ENCODE results near the gene JAKMIP2. TPM values are rescaled to one million over a fixed set of nuclear protein-coding genes. Genes with fewer than 3 reads are reported as not detected.

The JAKMIP2 gene
- total RNA-seq, 4 donors from 2014 or later, result 0.45 TPM; not detected in 3

DNA sequence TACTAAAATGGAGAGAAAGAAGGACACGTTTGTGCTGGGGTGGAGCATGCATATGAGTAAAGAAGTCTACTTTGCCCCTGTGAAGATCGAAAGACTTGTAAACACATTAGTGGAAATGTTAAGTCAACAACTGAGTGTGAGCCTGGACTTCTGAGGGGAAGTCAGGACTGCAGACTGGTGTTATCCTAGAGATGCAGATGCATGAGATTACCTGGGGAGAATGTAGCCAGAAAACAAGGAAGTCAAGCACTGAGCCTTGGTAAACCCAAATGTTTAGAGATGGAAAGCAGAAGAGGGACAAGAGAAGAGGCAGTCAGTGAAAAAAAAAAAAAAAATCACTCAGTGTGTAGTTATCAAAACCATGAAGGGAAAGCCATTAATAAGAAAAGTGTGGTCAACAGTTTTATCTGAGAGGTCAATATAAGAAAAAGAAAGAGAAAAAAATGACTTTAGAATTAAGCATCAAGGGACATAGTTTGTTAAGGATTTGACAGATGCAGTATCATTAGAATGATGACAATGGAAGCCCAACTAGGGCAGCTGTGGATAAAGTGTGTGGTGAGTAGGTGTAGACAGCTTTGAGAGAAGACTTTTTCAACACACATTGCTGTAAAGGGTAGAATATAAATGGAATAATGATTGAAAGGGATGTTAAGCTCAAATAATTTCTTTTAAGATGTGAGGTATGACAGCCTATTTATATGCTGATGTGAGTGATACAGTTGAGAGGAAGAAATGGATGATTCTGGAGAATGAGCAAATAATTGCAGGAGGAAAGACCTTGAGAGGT is 22.2 kb downstream of the JAKMIP2 start:
- H3K27me3 ChIP-seq, result no peaks in the 10 kb centered on the region
- WGBS, result 43% methylated on average over 2 of the region's 2 CpGs
- no peak overlapping the region for H3K27ac ChIP-seq
- H3K36me3 ChIP-seq, result no peaks in the 10 kb centered on the region
- H3K9me3 ChIP-seq, result no peaks in the 10 kb centered on the region
- TF ChIP-seq EP300 (IDR thresholded peaks at IDR 0.05) (no peak), POLR2AphosphoS5 (IDR thresholded peaks at IDR 0.05) (no peak), POLR2A (IDR thresholded peaks at IDR 0.05) (no peak)
- TF ChIP-seq, protein P1, sequence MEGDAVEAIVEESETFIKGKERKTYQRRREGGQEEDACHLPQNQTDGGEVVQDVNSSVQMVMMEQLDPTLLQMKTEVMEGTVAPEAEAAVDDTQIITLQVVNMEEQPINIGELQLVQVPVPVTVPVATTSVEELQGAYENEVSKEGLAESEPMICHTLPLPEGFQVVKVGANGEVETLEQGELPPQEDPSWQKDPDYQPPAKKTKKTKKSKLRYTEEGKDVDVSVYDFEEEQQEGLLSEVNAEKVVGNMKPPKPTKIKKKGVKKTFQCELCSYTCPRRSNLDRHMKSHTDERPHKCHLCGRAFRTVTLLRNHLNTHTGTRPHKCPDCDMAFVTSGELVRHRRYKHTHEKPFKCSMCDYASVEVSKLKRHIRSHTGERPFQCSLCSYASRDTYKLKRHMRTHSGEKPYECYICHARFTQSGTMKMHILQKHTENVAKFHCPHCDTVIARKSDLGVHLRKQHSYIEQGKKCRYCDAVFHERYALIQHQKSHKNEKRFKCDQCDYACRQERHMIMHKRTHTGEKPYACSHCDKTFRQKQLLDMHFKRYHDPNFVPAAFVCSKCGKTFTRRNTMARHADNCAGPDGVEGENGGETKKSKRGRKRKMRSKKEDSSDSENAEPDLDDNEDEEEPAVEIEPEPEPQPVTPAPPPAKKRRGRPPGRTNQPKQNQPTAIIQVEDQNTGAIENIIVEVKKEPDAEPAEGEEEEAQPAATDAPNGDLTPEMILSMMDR (IDR thresholded peaks at IDR 0.05), result no peak
- DNase-seq (ENCODE audit: low spot score in 2 of 2), result no peak
- H3K4me1 ChIP-seq, result no peaks in the 10 kb centered on the region
- H3K4me3 ChIP-seq, result no peak overlapping the region

DNA sequence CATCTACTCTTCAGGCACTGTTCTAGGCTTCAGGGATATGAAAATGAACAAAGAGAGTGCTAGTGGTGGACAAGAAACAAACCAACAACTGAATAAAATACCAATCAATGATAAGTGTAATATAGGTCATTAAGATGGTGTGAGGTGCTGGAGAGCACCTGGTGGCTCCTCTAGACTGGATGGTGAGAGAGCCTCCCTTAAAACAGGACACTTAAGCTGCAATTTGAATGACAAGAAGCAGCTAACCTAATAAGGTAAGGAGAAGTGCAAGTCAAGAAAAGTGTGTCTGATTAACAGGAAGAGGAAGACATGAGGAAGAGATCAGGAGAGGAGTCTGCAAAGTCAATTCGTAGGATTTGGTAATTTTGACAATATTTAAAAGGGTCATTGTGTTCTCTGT is 23.1 kb downstream of the JAKMIP2 start:
- Histone ChIP-seq H3K36me3 (no peaks in the 10 kb centered on the region), H3K27ac (no peak overlapping the region), H3K4me3 (no peak overlapping the region), H3K27me3 (no peaks in the 10 kb centered on the region), H3K4me1 (no peaks in the 10 kb centered on the region), H3K9me3 (no peaks in the 10 kb centered on the region)
- WGBS, result 61% methylated on average over 1 of the region's 1 CpG
- no peak for TF ChIP-seq POLR2AphosphoS5 (IDR thresholded peaks at IDR 0.05)
- no peak for DNase-seq (ENCODE audit: low spot score in 2 of 2)

DNA sequence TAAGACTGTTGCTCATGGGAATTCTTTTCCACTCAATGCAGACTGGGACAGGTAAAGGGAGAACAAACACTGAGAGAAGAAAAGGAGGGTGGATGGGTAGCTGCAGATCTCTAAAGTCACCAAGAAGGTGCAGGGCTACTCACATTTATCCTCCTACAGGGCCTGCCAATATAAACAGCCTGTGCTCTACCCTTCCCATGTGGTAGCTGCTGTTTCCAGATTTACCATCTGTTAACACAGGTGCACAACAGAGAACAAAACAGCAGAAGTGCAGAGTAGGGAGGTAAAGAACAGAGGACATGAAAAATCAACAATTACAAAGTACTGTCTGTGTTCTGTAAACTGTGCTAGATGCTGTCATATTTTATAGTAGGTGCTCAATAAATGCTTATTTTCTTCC is 26.0 kb downstream of the JAKMIP2 start:
- H3K36me3 ChIP-seq, result no peaks in the 10 kb centered on the region
- TF ChIP-seq POLR2A (IDR thresholded peaks at IDR 0.05), result no peak
- no peak for TF ChIP-seq EP300 (IDR thresholded peaks at IDR 0.05)
- TF ChIP-seq, protein P1 (IDR thresholded peaks at IDR 0.05), result no peak
- TF ChIP-seq POLR2AphosphoS5 (IDR thresholded peaks at IDR 0.05), result no peak
- no peaks in the 10 kb centered on the region for H3K27me3 ChIP-seq
- H3K4me3 ChIP-seq, result no peak overlapping the region
- DNase-seq (ENCODE audit: low spot score in 2 of 2), result no peak
- no peak overlapping the region for H3K27ac ChIP-seq
- H3K9me3 ChIP-seq, result no peaks in the 10 kb centered on the region
- no peaks in the 10 kb centered on the region for H3K4me1 ChIP-seq

DNA sequence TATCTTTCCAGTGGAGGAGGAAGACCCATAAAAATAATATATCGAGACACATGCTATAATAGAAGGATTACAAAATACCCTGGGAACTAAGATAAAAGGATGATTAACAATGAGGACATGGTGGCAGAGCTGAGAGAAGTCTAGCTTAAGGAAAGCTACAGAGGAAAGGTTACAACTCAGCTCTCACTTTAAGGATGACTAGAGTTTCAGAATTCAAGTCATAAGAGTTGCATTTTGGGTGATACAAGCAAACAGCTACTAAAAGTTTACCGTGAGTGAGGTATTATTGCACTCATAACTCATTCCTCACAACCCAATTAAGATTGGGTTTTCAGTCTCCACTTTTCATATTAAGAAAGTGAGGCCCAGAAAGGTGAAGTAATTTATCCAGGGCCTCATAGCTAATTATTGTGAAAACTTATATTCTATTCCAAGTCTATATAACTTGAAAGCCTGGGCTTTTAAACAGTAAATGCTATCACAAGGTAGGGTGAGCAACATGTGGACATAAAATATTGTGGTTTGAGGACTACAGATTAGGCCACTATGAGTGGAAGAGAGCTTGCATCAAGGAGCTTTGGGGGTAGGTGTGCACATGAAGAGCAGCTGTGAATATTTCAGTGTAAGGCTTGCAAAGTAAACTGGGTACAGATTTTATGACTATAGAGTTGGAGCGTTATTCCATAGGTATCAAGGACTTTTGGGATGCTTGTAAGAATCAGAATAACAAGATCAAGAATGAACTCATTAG is 28.0 kb downstream of the JAKMIP2 start:
- WGBS, result 77% methylated on average over 3 of the region's 3 CpGs
- no peaks in the 10 kb centered on the region for H3K4me1 ChIP-seq
- H3K36me3 ChIP-seq, result no peaks in the 10 kb centered on the region
- TF ChIP-seq EP300 (IDR thresholded peaks at IDR 0.05), result no peak
- TF ChIP-seq, protein P1 (IDR thresholded peaks at IDR 0.05), result no peak
- no peak for TF ChIP-seq POLR2AphosphoS5 (IDR thresholded peaks at IDR 0.05)
- no peak for TF ChIP-seq POLR2A (IDR thresholded peaks at IDR 0.05)
- H3K4me3 ChIP-seq, result no peak overlapping the region
- no peaks in the 10 kb centered on the region for H3K27me3 ChIP-seq
- DNase-seq (ENCODE audit: low spot score in 2 of 2), result no peak
- H3K9me3 ChIP-seq, result no peaks in the 10 kb centered on the region
- no peak overlapping the region for H3K27ac ChIP-seq

DNA sequence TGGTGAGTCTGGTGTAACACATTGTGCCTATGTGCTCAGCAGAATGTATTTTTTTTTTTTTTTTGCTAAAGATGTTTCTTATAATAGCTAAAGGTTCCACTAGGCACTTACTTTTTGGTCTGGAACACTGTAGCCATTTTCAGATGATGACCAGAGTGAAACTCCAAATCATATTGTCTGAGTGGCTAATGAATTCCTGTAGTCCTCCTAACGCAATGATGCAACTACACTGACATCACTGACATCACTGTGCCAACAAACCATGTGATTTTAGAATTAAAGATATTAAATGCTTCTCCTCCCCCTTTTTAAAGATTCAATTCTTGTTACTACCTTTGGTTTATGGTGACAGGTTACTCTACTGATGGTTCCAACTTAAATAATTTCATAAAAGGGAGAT is 28.8 kb downstream of the JAKMIP2 start:
- WGBS, result 73% methylated on average over 1 of the region's 1 CpG
- no peak for DNase-seq (ENCODE audit: low spot score in 2 of 2)
- TF ChIP-seq EP300 (IDR thresholded peaks at IDR 0.05), result no peak
- no peak for TF ChIP-seq POLR2AphosphoS5 (IDR thresholded peaks at IDR 0.05)
- no peak for TF ChIP-seq POLR2A (IDR thresholded peaks at IDR 0.05)
- TF ChIP-seq, protein P1 (IDR thresholded peaks at IDR 0.05), result no peak
- Histone ChIP-seq H3K27me3 (no peaks in the 10 kb centered on the region), H3K36me3 (no peaks in the 10 kb centered on the region), H3K4me3 (no peak overlapping the region), H3K4me1 (no peaks in the 10 kb centered on the region), H3K9me3 (no peaks in the 10 kb centered on the region), H3K27ac (no peak overlapping the region)
